WTC11 (cell line): ENCODE data around the gene CARD14. TPM values are rescaled to one million over a fixed set of nuclear protein-coding genes. Genes with fewer than 3 reads are reported as not detected.

Experiments used
- ATAC-seq: fragments of 200-7000 bp; cut with Tn5 transposase; 2 replicates; pipeline ENCODE4 v1.10.0; 2021; ENCODE audit warnings: mild to moderate bottlenecking, moderate library complexity
- CTCF ChIA-PET: fragments of 300-600 bp; sonication (Branson Sonifier 250); formaldehyde crosslinking; loops from one replicate; lab custom pipeline; 2021; ENCODE audit warnings: antibody characterized with exemption; lab: Charles Lee
- POLR2A ChIA-PET: fragments of 350-600 bp; sonication (Branson Sonifier 250); formaldehyde crosslinking; loops from one replicate; lab custom pipeline; 2021; ENCODE audit warnings: antibody characterized with exemption; lab: Charles Lee
- DNase-seq: peaks from one replicate; pipeline ENCODE4 v3.0.0; 2021; ENCODE audit warnings: low spot score
- H3K27ac Mint-ChIP-seq: 2 replicates; pipeline ENCODE4 v1.8.0; 2021; ENCODE audit warnings: mixed read lengths
- H3K27me3 Mint-ChIP-seq: 2 replicates; pipeline ENCODE4 v1.8.0; 2021; ENCODE audit warnings: low read depth, mild to moderate bottlenecking, moderate library complexity, mixed read lengths
- H3K36me3 Mint-ChIP-seq: 2 replicates; pipeline ENCODE4 v1.8.0; 2021; ENCODE audit warnings: mixed read lengths
- H3K4me1 Mint-ChIP-seq: 2 replicates; pipeline ENCODE4 v1.8.0; 2022; ENCODE audit warnings: mixed read lengths
- H3K4me3 Mint-ChIP-seq: 2 replicates; pipeline ENCODE4 v1.8.0; 2021; ENCODE audit warnings: mild to moderate bottlenecking, moderate library complexity, mixed read lengths
- H3K9me3 Mint-ChIP-seq: 2 replicates; pipeline ENCODE4 v1.8.0; 2021; ENCODE audit warnings: mixed read lengths
- AFF4 ChIP-seq: sonication (generic); formaldehyde crosslinking; IDR thresholded peaks from 2 replicates; pipeline ENCODE4 v1.8.1; 2023; ENCODE audit warnings: mild to moderate bottlenecking, missing genetic modification reagents, borderline replicate concordance
- CTCF ChIP-seq: fragments of 200-600 bp; IDR thresholded peaks from 2 replicates; pipeline ENCODE4 v1.8.0; 2022; ENCODE audit warnings: antibody characterized with exemption
- E2F4 ChIP-seq: sonication (generic); formaldehyde crosslinking; IDR thresholded peaks from 2 replicates; pipeline ENCODE4 v1.8.1; 2022; ENCODE audit warnings: low read depth, mild to moderate bottlenecking, moderate library complexity, missing genetic modification reagents, borderline replicate concordance
- ELF4 ChIP-seq: sonication (generic); formaldehyde crosslinking; IDR thresholded peaks from 2 replicates; pipeline ENCODE4 v1.8.1; 2022; ENCODE audit warnings: low read depth, mild to moderate bottlenecking, moderate library complexity, missing genetic modification reagents
- HMGXB4 ChIP-seq: sonication (generic); formaldehyde crosslinking; IDR thresholded peaks from 2 replicates; pipeline ENCODE4 v1.8.1; 2023; ENCODE audit warnings: mild to moderate bottlenecking, moderate library complexity, missing genetic modification reagents
- IRF2 ChIP-seq: sonication (generic); formaldehyde crosslinking; IDR thresholded peaks from 2 replicates; pipeline ENCODE4 v1.8.0; 2022; ENCODE audit warnings: low read depth, missing genetic modification reagents, borderline replicate concordance
- KAT7 ChIP-seq: sonication (generic); formaldehyde crosslinking; IDR thresholded peaks from 2 replicates; pipeline ENCODE4 v1.8.1; 2023; ENCODE audit warnings: missing genetic modification reagents, mild to moderate bottlenecking, borderline replicate concordance
- NFATC4 ChIP-seq: fragments of 250-450 bp; sonication (Bioruptor Pico); IDR thresholded peaks from 2 replicates; pipeline ENCODE4 v1.9.0; 2021; ENCODE audit warnings: mild to moderate bottlenecking
- NR3C1 ChIP-seq: sonication (generic); formaldehyde crosslinking; conservative IDR thresholded peaks from 2 replicates; pipeline ENCODE4 v1.8.1; 2023; ENCODE audit warnings: low read depth, mild to moderate bottlenecking, missing genetic modification reagents
- RELA ChIP-seq: sonication (generic); formaldehyde crosslinking; IDR thresholded peaks from 2 replicates; pipeline ENCODE4 v1.8.1; 2022; ENCODE audit warnings: missing genetic modification reagents, mild to moderate bottlenecking, borderline replicate concordance
- SOX15 ChIP-seq: fragments of 250-450 bp; sonication (Bioruptor Pico); IDR thresholded peaks from 2 replicates; pipeline ENCODE4 v1.9.0; 2021; ENCODE audit warnings: mild to moderate bottlenecking
- TEAD1 ChIP-seq: sonication (generic); formaldehyde crosslinking; IDR thresholded peaks from 2 replicates; pipeline ENCODE4 v1.8.0; 2022; ENCODE audit warnings: mild to moderate bottlenecking, missing genetic modification reagents
- ZMAT4 ChIP-seq: fragments of 250-450 bp; sonication (Bioruptor Pico); IDR thresholded peaks from 2 replicates; pipeline ENCODE4 v1.9.0; 2021; ENCODE audit warnings: mild to moderate bottlenecking
- ZNF138 ChIP-seq: sonication (generic); formaldehyde crosslinking; conservative IDR thresholded peaks from 2 replicates; pipeline ENCODE4 v1.8.1; 2022; ENCODE audit warnings: mild to moderate bottlenecking, moderate library complexity, missing genetic modification reagents
- ZNF263 ChIP-seq: sonication (generic); formaldehyde crosslinking; IDR thresholded peaks from 2 replicates; pipeline ENCODE4 v1.8.1; 2022; ENCODE audit warnings: low read depth, mild to moderate bottlenecking, moderate library complexity, missing genetic modification reagents
- ZNF281 ChIP-seq: sonication (generic); formaldehyde crosslinking; IDR thresholded peaks from 2 replicates; pipeline ENCODE4 v1.8.0; 2023; ENCODE audit warnings: mild to moderate bottlenecking, missing genetic modification reagents
- ZNF317 ChIP-seq: sonication (generic); formaldehyde crosslinking; IDR thresholded peaks from 2 replicates; pipeline ENCODE4 v1.8.1; 2023; ENCODE audit warnings: low read depth, mild to moderate bottlenecking, moderate library complexity, missing genetic modification reagents, borderline replicate concordance
- total RNA-seq: library from RNA; stranded (reverse); gene quantifications from 3 replicates; pipeline ENCODE4 v1.2.3, GENCODE V29; 2021

CARD14 gene
- total RNA-seq, 1 experiment from 2014 or later, result 0.83 TPM

- TF ChIP-seq CTCF (0 out of 2 replicates have a peak, but pooled peaks have one; percentile 28), ZNF281 (CRISPR knock-in tag) (0 out of 2 replicates have a peak, but pooled peaks have one; percentile 55)
Observed at GRCh38 chr17:80124351-80124981, 45.4 kb upstream of the CARD14 start (continued).

- DNase-seq (no peak), ATAC-seq (no peak)
- H3K36me3 Mint-ChIP-seq, result no peaks in the 10 kb centered on the region
- H3K27me3 Mint-ChIP-seq, result no peaks in the 10 kb centered on the region
- CTCF ChIA-PET, result interaction anchor here (0.6 to 5.4 kb wide), 5 partner anchors 25 to 120 kb away, joined by 3 to 107 read pairs (median 8); partner anchors contain the start of gene GAA
- POLR2A ChIA-PET, result no interaction called here
- no peaks in the 10 kb centered on the region for H3K9me3 Mint-ChIP-seq
- H3K4me1 Mint-ChIP-seq, result peaks cover 23% of the 10 kb centered on the region
- no peak overlapping the region for H3K4me3 Mint-ChIP-seq
- no peak overlapping the region for H3K27ac Mint-ChIP-seq
- TF ChIP-seq SOX15 (CRISPR knock-in tag) (no peak), ELF4 (CRISPR knock-in tag) (no peak), NFATC4 (CRISPR knock-in tag) (no peak)
Observed at GRCh38 chr17:80125656-80126448, 44.0 kb upstream of the CARD14 start.

GRCh38 chr17:80126449-80126715, 43.4 kb upstream of the CARD14 start:
- Mint-ChIP-seq H3K27ac (no peak overlapping the region), H3K27me3 (no peaks in the 10 kb centered on the region), H3K36me3 (no peaks in the 10 kb centered on the region), H3K4me3 (no peak overlapping the region), H3K4me1 (peaks cover 23% of the 10 kb centered on the region), H3K9me3 (no peaks in the 10 kb centered on the region)
- ChIA-PET POLR2A (no interaction called here), CTCF (interaction anchor here (0.6 to 3.6 kb wide), 2 partner anchors 25 to 120 kb away, joined by 3 to 28 read pairs; partner anchors contain the start of gene GAA)
- ATAC-seq (no peak), DNase-seq (no peak)
- TF ChIP-seq HMGXB4 (no peak), E2F4 (CRISPR knock-in tag) (no peak), IRF2 (CRISPR knock-in tag) (no peak), NR3C1 (CRISPR knock-in tag) (no peak), ZNF263 (no peak), ZMAT4 (CRISPR knock-in tag) (no peak), KAT7 (no peak), TEAD1 (no peak), ZNF317 (no peak), RELA (CRISPR knock-in tag) (no peak), ZNF138 (CRISPR knock-in tag) (no peak), AFF4 (CRISPR knock-in tag) (no peak)
